NCI-H1417 treated with DMSO at 0.1 percent for 48 hours (cell line): ENCODE results near the gene CAMTA1.

ENCODE experiments used
- DNase-seq: peaks from one replicate; lab custom pipeline; 2025; lab: John Stamatoyannopoulos, UW

Gene CAMTA1

GRCh38 chr1:7196036-7196911 is 411.0 kb downstream of the CAMTA1 start:
- no peak for DNase-seq

- DNase-seq: peak; percentile 21
Measured at GRCh38 chr1:7198664-7199063, 413.4 kb downstream of the CAMTA1 start.

- no peak for DNase-seq
Measured at GRCh38 chr1:7199077-7199779, 414.0 kb downstream of the CAMTA1 start.

- no peak for DNase-seq
Measured at GRCh38 chr1:7207875-7208646, 422.8 kb downstream of the CAMTA1 start.

- DNase-seq: no peak
Measured at GRCh38 chr1:7208647-7209180, 423.5 kb downstream of the CAMTA1 start.

GRCh38 chr1:7209336-7209735 is 424.1 kb downstream of the CAMTA1 start:
- no peak for DNase-seq

GRCh38 chr1:7218210-7218832 is 433.1 kb downstream of the CAMTA1 start:
- DNase-seq: no peak

GRCh38 chr1:7219031-7219430 is 433.8 kb downstream of the CAMTA1 start:
- DNase-seq: no peak

- DNase-seq: no peak
Measured at GRCh38 chr1:7220007-7220406, 434.8 kb downstream of the CAMTA1 start.

GRCh38 chr1:7220712-7221252 is 435.5 kb downstream of the CAMTA1 start:
- no peak for DNase-seq

- no peak for DNase-seq
Measured at GRCh38 chr1:7221826-7222694, 436.8 kb downstream of the CAMTA1 start.

- DNase-seq: no peak
Measured at GRCh38 chr1:7222695-7223015, 437.4 kb downstream of the CAMTA1 start.

GRCh38 chr1:7223334-7224080 is 438.3 kb downstream of the CAMTA1 start:
- no peak for DNase-seq

GRCh38 chr1:7224081-7224534 is 438.9 kb downstream of the CAMTA1 start:
- DNase-seq: no peak

- DNase-seq: no peak
Measured at GRCh38 chr1:7224644-7225043, 439.4 kb downstream of the CAMTA1 start.

GRCh38 chr1:7225711-7226505 is 440.7 kb downstream of the CAMTA1 start:
- no peak for DNase-seq

GRCh38 chr1:7227654-7228053 is 442.4 kb downstream of the CAMTA1 start:
- no peak for DNase-seq

- DNase-seq: no peak
Measured at GRCh38 chr1:7228252-7228961, 443.2 kb downstream of the CAMTA1 start.
